ENCODE data around the gene FAM162A.

DNA sequence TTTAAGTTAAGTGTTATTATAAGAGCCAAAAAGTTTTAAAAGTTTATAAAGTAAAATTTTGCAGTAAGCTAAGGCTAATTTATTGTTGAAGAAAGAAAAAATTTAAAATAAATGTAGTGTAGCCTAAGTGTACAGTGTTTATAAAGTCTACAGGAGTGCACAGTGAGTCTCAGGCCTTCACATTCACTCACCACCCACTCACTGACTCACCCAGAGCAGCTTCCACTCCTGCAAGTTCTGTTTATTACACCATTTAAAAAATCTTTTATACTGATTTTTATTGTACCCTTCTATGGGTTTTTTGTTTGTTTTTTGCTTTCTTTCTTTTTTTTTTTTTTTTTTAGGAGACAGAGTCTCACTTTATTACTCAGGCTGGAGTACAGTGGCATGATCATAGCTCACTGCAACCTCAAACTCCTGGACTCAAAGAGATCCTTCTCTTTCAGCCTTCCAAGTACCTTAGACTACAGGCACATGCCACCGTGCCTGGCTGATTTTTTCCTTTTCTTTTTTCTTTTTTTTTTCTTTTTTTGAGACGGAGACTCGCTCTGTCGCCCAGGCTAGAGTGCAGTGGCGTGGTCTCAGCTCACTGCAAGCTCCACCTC, 33.1 kb upstream of the FAM162A start:
- TF ChIP-seq HNF4G (IDR thresholded peaks at IDR 0.05) (no peak), CTCF (IDR thresholded peaks at IDR 0.05; ENCODE audit: low read depth, low read length, missing input control) (no peak), TAF1 (conservative IDR thresholded peaks at IDR 0.05) (no peak), MAX (IDR thresholded peaks at IDR 0.05) (no peak), YY1 (IDR thresholded peaks at IDR 0.05) (no peak), RAD21 (IDR thresholded peaks at IDR 0.05) (no peak), RXRA (IDR thresholded peaks at IDR 0.05) (no peak), SP1 (IDR thresholded peaks at IDR 0.05) (no peak), EGR1 (IDR thresholded peaks at IDR 0.05; ENCODE audit: low read depth in 2 of 2) (no peak)
- TF ChIP-seq, protein P1, sequence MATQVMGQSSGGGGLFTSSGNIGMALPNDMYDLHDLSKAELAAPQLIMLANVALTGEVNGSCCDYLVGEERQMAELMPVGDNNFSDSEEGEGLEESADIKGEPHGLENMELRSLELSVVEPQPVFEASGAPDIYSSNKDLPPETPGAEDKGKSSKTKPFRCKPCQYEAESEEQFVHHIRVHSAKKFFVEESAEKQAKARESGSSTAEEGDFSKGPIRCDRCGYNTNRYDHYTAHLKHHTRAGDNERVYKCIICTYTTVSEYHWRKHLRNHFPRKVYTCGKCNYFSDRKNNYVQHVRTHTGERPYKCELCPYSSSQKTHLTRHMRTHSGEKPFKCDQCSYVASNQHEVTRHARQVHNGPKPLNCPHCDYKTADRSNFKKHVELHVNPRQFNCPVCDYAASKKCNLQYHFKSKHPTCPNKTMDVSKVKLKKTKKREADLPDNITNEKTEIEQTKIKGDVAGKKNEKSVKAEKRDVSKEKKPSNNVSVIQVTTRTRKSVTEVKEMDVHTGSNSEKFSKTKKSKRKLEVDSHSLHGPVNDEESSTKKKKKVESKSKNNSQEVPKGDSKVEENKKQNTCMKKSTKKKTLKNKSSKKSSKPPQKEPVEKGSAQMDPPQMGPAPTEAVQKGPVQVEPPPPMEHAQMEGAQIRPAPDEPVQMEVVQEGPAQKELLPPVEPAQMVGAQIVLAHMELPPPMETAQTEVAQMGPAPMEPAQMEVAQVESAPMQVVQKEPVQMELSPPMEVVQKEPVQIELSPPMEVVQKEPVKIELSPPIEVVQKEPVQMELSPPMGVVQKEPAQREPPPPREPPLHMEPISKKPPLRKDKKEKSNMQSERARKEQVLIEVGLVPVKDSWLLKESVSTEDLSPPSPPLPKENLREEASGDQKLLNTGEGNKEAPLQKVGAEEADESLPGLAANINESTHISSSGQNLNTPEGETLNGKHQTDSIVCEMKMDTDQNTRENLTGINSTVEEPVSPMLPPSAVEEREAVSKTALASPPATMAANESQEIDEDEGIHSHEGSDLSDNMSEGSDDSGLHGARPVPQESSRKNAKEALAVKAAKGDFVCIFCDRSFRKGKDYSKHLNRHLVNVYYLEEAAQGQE (IDR thresholded peaks at IDR 0.05), result no peak

Data from liver (tissue), 3 donors.